Measurements from ENCODE around the gene SBF1.

The SBF1 gene

DNA sequence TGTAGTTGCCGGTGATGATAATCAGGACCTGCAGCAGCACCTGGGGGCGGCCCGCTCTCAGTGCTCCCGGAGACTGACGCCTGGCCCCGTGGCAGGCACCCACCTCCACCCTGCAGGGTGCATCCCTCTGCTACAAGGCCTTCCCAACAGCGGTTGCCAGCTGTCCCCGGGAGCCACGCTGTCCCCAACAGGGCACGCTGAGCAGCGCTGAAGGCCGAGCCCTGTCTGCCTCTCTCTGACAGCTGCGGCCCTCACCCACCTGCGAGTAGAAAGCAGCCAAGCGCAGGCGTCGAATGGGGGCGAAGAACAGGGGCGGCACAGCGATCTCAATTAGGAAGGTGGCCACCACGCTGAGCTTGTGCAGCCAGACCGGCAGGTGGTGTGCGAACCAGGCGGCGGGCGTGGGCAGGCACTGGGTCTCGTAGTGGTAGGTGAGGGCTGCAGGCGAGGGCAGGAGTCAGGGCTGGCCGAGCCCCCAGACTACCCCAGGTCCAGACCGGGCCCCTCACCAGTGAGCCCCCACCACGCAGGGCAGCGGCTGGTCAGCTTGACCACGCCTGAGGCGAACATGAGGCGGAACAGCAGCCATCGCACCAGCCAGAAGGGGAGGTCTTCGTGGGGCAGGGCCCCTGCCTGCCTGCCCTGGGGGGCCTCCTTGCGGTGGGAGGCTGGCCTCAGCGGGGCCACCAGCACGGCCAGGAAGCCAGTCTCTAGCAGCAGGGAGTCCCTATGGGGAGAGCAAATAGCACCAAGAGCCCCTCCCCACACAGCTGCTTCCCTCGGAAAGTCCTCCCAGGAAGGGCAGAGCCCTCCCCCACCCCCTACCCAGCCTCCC lies 31.2 kb upstream of the SBF1 start:
- DNase-seq, result no peak

DNA sequence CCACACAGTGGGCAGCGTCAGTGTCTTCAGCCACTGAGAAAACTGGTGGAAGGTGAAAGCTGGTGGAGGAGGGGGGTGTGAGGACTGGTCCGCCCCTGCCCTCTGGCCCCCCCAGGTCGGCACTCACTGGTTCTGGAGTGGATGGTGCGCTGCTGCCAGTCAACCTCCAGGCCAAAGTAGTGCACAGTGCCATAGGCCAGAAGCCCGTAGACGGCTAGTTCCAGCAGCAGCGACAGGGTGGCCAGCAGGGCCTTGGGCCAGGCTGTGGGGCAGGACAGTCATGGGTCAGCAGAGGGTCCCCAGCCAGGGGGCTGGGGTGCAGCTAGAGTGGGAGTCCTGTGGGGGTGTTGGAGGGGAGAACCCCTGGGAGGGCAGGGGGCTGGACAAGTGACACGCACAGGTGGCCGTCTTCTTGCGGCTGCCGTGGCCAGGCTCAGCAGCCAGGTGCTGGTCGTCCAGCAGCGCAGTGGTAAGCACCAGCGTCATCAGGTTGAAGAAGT lies 30.5 kb upstream of the SBF1 start:
- no peak for DNase-seq

DNA sequence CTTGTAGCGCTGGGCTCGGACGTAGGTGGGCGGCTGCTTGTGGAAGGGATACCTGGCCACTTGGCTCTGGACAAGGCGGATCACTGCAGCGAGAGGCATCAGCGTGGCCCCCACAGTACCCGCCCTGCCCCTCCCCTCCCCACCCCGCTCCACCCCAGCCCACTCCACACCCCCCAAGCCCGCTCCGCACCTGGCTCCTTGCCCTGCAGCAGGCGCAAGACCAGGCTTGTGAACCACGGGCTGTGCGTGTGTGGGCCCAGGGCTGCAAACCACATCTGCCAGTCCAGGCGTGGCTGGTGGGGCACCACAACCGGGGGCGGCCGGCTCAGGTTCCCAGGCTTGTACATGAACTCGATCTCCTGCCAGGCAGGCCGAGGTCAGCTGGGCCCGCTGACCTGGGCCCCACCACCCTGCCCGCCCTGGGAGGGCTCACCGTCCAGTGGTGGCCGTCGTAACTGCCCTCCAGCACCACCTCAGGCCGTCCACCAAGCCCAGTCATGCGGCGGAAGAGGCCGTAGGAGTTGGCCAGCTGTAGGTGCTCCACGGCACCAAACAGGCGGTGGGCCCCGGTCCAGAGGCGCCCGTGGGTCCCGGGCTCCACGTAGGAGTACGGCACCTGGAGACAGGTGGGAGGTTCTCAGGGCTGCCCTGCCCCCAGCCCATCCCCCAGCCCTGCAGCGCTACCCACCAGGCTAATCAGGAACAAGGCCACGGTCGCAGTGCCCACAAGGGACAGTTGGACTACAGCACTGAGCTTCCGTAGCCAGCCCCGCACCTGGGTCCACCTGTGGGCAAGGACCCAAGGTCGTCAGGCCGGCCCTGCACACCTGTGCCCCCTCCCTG lies 29.8 kb upstream of the SBF1 start:
- no peak for DNase-seq

DNA sequence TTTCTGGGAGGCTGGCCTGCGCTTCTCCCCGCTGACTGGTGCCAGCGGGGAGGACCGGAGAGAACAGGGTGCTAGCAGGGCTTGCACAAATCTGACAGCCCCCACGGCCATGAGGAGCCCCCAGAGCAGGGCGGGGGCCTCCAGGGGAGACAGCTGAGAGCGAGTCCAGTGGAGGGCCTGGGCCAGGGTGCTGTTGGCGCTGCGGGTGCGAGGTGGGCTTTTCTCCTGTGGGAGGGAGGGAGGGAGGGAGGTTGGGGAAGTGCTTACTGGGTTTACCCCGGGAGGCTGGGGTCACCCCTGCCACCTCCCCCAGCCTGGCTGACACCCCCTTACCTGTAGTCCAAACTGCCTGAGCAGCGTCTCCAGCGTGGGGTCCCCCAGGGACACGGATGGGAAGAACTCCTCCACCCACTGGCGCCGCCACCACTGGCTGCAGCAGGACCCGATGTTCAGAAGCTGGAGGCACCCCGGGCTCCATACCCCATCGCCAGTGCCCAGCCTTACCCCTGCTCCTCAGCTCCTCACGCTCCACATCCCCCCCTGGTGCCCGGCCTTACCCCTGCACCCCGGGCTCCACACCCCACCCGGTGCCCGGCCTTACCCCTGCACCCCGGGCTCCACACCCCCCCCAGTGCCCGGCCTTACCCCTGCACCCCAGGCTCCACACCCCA lies 28.8 kb upstream of the SBF1 start:
- DNase-seq, result no peak

DNA sequence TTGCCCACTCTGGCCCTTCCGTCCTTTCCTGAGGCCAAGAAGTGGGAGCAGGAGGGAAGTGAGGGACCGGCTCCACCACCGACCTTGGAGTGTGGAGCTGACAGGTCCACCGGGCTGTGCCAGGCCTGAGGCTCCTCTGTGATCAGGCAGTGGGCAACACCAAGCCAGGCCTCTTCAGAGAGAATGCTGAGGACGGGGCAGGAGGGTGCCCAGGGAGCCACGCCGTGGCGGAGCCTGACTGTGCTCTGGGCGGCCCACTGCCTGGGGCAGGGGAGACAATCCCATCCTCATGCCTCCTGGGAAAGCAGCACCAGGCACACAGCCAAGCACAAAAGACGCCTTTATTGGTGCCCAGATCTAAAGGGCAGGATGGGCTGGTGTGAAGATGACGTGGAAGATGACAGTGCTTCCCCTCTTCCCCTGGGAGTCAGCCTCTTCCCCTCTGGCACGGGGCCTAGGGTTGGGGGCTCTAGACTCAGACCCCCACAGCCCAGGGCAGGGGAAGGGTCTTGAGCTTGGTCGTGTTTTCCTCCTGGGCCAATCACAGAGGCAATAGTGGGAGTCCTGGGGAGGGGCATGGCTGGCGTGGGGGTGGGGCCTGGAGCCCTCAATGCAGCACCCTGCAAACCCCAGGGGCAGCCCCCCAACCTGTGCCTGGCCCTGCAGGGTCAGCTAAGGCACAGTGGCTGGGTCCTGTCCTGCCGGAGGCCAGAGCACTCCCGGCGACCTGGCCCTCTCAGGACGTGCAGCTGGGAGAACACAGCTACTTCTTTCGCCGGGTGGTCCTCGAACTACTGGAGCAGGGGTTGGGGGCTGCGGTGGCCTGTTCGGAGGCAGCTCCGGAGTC lies 28.0 kb upstream of the SBF1 start:
- DNase-seq, result no peak

DNA sequence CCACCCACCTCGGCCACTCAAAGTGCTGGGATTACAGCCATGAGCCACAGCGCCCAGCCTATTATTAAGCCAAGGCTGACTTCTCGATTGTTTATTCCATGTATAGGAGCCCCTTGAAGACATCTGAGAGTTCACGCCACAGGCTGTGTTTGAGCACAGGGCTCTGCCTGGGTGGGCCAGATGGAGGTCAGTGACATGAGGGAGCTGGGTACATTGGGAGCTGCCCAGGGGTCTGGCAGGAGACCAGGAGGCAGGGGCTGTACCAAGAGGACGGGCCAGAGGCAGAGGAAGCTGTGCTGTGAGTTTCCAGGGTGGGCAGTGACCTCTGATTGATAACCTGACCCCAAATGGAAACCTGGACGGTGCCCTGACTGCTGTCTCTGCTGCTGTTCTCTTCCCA lies 27.3 kb upstream of the SBF1 start:
- no peak for DNase-seq

DNA sequence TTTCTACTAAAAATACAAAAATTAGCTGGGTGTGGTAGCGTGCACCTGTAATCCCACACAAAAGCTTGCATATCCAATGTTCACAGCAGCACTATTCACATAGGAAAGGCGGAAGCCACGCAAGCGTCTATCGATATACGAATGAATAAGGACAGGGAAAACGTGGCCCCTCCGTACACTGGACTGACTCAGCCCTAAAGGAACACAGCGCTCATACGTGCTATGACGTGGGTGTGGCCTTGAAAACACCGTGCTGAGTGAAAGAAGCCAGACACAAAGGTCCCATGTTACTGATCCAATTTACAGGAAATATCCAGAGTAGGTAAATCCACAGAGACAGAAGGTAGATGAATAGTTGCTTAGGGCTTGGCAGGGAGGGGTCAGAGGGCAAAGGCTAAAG lies 25.6 kb upstream of the SBF1 start:
- no peak for DNase-seq

DNA sequence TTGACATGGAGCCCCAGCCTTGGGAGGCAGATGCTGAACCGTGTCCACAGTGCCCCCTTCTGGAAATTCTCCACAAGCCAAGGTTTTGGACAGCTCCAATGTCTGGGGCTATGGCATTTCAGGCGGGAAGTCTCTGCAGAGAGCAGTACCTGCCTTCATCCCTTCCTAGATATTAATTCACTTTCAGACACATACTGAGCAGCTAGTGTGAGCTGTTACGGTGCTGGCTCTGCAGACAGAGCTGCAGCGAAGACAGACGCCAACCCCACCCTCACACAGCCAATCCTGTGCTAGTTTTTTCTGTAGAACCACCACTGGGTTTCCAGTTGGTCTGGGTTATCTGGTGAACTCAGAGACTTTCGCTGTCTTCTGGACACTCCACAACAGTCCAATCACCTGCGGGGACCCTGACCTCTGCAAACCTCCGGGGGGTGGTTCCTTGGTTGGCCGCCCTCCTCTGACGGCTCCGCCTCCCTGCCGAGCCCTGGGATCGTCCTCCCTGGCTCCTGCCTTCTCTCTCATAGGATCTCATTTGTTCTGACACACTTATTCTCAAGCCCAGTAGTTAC lies 23.6 kb upstream of the SBF1 start:
- no peak for DNase-seq

DNA sequence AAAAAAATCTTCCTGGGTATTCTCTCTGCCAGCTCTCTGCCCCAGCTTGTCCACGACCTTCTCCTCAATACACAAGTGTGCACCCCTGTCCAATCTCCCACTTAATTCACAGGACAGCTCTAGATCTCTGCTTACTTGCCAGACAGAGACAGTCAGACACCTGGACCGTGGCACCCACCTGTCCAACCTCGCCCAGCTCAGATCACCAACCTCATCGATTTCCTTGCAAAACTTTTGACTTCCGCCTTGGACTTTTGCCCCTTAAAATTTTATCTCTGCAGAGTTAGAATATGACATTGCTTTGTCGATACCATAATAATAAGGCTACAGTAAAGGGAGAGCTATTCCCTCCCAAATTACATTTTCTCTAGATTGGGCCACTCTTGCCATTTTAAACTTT lies 22.3 kb upstream of the SBF1 start:
- no peak for DNase-seq

DNA sequence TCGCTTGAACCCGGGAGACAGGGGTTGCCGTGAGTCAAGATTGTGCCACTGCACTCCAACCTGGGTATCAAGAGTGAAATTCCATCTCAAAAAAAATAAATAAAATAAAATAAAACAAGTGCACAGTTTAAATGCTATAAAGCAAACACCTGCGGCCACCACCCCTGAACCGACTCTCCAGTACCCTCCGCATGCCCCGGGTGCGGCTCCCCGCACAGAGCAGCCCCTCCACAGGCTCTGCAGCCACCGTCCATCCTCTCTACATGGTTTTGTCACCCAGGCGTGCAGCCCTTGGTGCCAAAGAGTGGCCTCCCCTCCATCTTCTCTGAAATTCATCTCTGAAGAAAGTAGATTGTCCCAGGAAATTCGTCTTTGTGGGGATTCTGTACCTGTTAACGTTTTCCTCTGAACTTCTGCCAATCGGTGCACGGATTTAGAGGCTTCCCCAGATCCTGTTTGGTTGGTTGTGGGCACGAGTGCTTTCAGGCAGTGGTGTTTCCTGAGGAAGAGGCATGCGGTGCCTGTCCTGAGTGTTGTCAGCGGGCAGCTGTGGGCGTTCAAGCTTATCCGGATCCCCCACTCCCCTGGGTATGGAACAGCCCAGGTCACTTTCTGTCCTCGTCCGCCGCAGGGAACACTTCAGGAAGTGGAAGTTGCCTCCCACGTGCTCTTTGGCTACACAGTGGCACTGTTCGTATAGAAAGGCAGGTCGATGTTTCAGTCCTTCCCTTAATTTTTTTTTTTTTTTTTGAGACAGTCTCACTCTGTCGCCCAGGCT lies 15.9 kb upstream of the SBF1 start:
- no peak for DNase-seq

DNA sequence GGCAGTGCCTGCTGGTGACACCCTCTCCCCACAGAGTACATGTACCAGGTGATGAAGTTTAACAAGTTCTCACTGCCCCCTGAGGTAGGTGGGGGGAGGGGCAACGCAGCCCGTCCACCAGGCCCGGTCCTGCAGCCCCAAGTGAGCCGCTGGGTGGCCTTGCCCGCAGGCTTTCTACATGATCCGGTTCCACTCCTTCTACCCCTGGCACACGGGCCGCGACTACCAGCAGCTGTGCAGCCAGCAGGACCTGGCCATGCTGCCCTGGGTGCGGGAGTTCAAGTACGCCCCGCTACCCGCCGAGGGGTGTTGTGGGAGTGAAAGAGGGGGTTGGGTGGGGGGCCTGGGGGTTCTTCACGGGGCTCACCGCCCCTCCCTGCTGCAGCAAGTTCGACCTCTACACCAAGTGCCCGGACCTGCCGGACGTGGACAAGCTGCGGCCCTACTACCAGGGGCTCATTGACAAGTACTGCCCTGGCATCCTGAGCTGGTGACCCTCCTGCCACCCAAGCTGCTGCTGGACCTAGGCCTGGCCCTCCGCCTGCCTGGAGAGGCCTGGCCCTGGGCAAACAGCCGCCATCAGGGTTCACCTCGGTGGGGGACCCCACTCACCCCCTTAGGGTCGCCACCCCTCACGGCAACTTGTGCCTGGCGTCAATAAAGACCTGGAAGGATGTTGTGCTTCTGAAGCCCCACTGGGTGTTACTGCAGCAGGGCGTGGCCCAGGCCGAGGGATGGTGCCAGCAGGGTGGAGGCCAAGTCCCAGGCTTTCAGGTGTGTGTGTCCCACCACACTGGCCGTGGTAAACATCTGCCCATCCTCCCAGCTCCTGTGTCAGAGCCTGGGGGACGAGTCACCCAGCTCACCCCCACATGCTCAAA lies 14.8 kb upstream of the SBF1 start:
- no peak for DNase-seq

DNA sequence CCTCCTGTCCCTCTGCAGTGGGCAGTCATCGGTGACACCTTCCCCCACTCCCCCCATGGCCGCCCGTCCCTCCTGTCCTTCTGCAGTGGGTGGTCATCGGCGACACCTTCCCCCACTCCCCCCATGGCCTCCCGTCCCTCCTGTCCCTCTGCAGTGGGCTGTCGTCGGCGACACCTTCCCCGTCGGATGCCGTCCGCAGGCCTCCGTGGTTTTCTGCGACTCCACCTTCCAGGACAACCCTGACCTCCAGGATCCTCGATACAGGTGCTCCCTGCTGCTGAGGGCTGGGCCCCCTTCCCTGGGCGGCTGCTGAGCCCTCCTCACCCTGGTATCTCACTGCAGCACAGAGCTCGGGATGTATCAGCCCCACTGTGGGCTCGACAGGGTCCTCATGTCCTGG lies 14.1 kb upstream of the SBF1 start:
- no peak for DNase-seq

DNA sequence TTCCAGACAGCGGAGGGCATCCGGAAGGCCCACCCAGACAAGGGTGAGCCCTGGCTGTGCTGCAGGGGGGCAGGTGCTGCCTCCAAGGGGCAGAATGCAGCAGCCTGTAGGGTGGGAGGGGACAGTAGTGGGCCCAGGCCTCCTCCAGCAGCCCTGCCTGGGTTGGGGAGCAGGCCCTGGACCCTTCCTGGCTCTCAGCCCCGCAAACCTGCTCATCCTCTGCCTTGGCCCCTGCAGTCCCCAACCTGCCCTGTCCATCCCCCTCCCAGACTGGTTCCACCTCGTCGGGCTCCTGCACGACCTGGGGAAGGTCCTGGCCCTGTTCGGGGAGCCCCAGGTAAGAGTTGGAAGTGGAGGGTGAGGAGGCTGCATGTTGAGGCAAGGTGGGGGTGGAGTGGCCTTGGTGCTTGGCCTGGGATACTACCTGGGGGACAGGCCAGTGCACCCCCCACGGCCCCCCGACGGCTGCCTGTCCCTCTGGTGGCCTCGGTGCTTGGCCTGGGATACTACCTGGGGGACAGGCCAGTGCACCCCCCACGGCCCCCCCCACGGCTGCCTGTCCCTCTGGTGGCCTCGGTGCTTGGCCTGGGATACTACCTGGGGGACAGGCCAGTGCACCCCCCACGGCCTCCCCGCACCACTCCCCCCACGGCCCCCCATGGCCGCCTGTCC lies 13.3 kb upstream of the SBF1 start:
- no peak for DNase-seq

DNA sequence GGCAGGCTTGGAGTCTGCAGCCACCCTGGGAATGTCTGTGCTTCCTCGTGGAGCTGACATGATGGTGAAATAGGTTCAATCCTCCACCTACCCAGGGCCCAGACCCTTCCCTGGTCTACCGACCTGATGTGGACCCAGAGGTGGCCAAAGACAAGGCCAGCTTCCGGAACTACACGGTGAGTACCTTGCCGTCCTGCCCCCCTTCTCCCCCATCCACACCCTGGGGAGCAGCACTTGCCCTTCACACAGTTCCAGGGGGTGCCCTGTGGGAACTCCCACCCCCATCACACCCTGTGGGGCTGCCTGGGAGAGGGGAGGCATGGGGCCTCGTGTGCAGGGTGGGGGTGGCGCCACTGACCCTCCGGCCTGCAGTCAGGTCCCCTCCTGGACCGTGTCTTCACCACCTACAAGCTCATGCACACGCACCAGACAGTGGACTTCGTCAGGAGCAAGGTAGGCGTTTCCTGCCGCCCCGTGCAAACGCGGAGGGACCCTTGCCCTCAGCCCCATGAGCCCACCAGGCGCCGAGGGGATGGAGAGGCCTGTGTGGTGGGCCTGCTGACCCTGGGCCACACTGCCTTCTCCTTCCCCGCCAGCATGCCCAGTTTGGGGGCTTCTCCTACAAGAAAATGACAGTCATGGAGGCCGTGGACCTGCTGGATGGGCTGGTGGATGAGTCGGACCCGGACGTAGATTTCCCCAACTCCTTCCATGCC lies 12.6 kb upstream of the SBF1 start:
- DNase-seq, result peak; percentile 20

DNA sequence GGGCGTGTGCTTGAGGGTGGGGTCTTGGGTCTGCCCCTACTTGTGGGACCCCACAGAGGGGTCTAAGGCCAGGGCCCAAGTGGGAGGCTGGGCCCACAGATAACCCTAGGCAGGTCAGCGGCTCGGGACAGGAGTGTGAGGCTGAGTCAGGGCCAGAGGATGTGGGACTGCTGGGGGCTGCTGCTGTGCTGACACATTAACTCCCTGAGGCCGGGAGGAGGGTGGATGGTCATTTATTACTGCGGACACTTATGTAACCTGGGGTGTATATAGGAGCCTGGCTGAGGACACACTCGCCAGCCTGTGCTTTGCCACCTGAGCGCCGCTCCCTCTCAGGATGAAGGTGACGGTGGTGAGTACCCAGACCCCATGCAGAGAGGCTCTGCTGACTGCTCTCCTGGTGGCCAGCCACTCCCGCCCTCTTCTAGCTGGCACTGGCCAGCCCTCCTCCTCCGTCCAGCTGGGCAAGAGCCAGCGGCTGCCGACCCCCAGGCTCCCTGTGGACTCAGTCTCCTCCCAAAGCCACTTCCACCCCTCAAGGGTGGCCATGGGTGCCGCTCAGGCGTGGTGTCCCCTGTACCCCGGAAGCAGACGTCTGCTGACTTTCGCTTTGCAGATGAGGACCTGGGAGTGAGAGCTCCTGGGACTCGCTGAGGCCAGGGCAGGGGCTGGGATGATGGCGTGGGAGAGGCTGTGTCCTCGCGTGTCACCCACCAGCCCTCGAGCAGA lies 11.9 kb upstream of the SBF1 start, which contains the start of gene MIOX:
TSS of gene MIOX (plus strand) at position 299 of the 729 bp plus-strand sequence. CDS start at position 338, 39 bp downstream.
- DNase-seq, result no peak

DNA sequence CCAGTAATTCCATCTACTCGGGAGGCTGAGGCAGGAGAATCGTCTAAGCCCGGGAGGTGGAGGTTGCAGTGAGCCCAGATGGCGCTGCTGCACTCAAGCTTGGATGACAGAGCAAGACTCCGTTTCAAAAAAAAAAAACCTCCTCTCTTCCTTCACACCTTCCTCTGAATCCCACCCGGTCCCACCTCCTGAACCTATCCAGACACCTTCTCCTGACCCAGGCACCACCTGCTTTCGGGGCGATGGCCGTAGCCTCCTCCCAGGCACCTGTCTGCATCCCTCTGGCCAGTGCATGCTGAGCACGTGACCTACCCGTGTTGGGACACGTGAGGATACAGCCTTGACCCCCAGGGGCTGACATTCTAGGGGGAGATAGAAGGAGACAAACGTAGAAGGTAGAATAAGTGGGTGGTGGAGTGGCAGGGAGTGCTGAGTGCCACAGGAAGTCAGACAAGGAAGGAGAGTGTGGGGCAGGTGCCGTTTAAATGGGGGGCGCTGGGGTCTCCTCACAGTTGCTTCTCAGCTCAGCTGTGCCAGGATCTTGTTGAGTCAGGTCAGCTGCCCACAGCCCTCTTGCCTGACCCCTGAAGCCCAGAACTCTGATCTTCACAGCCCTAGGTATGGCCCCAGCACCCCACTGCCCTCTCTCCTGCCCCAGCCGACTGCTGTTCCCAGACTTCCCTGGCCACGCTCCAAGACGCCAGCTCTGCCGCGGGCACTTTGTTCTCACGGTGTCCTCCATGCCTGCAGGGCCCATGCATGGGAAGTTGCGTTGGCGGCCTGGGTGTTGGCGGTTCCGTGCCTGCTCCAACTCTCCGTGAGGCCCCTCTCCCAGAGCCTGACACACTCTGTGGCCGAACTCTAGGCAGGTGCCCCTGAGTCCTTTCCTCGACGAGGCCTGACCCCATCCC lies 10.6 kb upstream of the SBF1 start:
- DNase-seq, result no peak

Data from left hindlimb (tissue), 1 donor.